ENCODE results near the gene REXO4. TPM values are rescaled to one million over a fixed set of nuclear protein-coding genes. Genes with fewer than 3 reads are reported as not detected.

The REXO4 gene
- total and polyA plus RNA-seq, 4 donors, result 7.4 to 12.1 (median 9.1) TPM

DNA sequence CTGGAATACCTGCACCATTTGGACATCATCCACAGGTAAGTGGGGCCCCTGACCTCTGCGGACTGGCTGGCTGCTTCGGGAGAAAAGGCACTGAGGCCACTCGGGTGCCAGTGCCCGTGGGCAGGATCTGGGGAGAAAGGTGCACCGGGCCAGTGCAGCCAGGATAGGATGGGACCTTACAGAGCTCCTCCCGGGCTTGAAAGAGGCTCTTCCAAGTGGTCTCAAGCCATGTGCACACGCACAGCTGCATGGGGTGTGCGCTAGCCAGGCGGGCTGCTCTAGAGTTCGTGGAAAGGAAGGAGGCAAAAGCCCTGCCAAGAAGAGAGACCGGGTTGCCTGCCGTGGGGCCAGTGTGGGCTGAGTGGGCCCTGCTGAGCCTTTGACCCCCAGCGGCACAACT is 28.2 kb downstream of the REXO4 start:
- Histone ChIP-seq H3K27ac (ENCODE audit: low read depth in 1 of 2, low read length in 2 of 2) (no peak overlapping the region), H3K4me3 (ENCODE audit: low read depth in 1 of 3, low read length in 3 of 3) (no peak overlapping the region), H3K36me3 (ENCODE audit: control insufficient read depth in 4 of 4, insufficient read depth in 3 of 4, low read depth in 1 of 4, low read length in 3 of 4) (no peaks in the 10 kb centered on the region), H3K4me1 (ENCODE audit: control insufficient read depth in 4 of 4, insufficient read depth in 4 of 4, low read length in 3 of 4) (no peaks in the 10 kb centered on the region), H3K27me3 (ENCODE audit: control insufficient read depth in 4 of 4, insufficient read depth in 4 of 4, low read length in 3 of 4) (no peaks in the 10 kb centered on the region), H3K9me3 (ENCODE audit: control insufficient read depth in 4 of 4, low read length in 3 of 4) (no peaks in the 10 kb centered on the region), H3K9ac (ENCODE audit: low read depth in 1 of 2, low read length in 2 of 2) (no peak overlapping the region)
- WGBS, result 90% methylated on average over 13 of the region's 13 CpGs
- no peak for DNase-seq (ENCODE audit: low spot score)
- TF ChIP-seq, protein P1, sequence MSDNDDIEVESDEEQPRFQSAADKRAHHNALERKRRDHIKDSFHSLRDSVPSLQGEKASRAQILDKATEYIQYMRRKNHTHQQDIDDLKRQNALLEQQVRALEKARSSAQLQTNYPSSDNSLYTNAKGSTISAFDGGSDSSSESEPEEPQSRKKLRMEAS (IDR thresholded peaks at IDR 0.05), result no peak
- no peak for TF ChIP-seq YY1 (IDR thresholded peaks at IDR 0.05)
- TF ChIP-seq HNF4A (conservative IDR thresholded peaks at IDR 0.05), result no peak
- TF ChIP-seq FOXA2 (IDR thresholded peaks at IDR 0.05), result no peak
- no peak for TF ChIP-seq JUND (IDR thresholded peaks at IDR 0.05)
- TF ChIP-seq NR2F2 (IDR thresholded peaks at IDR 0.05), result no peak
- TF ChIP-seq TAF1 (conservative IDR thresholded peaks at IDR 0.05), result no peak
- no peak for TF ChIP-seq FOXA1 (IDR thresholded peaks at IDR 0.05)
- TF ChIP-seq HNF4G (IDR thresholded peaks at IDR 0.05), result no peak
- no peak for TF ChIP-seq GABPA (IDR thresholded peaks at IDR 0.05 in 1 of 2, conservative IDR thresholded peaks at IDR 0.05 in 1 of 2)
- TF ChIP-seq RXRA (IDR thresholded peaks at IDR 0.05), result no peak
- TF ChIP-seq, protein P2, sequence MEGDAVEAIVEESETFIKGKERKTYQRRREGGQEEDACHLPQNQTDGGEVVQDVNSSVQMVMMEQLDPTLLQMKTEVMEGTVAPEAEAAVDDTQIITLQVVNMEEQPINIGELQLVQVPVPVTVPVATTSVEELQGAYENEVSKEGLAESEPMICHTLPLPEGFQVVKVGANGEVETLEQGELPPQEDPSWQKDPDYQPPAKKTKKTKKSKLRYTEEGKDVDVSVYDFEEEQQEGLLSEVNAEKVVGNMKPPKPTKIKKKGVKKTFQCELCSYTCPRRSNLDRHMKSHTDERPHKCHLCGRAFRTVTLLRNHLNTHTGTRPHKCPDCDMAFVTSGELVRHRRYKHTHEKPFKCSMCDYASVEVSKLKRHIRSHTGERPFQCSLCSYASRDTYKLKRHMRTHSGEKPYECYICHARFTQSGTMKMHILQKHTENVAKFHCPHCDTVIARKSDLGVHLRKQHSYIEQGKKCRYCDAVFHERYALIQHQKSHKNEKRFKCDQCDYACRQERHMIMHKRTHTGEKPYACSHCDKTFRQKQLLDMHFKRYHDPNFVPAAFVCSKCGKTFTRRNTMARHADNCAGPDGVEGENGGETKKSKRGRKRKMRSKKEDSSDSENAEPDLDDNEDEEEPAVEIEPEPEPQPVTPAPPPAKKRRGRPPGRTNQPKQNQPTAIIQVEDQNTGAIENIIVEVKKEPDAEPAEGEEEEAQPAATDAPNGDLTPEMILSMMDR (IDR thresholded peaks at IDR 0.05; ENCODE audit: low read depth, low read length, missing input control), result no peak
- TF ChIP-seq, protein P3, sequence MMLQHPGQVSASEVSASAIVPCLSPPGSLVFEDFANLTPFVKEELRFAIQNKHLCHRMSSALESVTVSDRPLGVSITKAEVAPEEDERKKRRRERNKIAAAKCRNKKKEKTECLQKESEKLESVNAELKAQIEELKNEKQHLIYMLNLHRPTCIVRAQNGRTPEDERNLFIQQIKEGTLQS (IDR thresholded peaks at IDR 0.05), result no peak
- TF ChIP-seq, protein P4, sequence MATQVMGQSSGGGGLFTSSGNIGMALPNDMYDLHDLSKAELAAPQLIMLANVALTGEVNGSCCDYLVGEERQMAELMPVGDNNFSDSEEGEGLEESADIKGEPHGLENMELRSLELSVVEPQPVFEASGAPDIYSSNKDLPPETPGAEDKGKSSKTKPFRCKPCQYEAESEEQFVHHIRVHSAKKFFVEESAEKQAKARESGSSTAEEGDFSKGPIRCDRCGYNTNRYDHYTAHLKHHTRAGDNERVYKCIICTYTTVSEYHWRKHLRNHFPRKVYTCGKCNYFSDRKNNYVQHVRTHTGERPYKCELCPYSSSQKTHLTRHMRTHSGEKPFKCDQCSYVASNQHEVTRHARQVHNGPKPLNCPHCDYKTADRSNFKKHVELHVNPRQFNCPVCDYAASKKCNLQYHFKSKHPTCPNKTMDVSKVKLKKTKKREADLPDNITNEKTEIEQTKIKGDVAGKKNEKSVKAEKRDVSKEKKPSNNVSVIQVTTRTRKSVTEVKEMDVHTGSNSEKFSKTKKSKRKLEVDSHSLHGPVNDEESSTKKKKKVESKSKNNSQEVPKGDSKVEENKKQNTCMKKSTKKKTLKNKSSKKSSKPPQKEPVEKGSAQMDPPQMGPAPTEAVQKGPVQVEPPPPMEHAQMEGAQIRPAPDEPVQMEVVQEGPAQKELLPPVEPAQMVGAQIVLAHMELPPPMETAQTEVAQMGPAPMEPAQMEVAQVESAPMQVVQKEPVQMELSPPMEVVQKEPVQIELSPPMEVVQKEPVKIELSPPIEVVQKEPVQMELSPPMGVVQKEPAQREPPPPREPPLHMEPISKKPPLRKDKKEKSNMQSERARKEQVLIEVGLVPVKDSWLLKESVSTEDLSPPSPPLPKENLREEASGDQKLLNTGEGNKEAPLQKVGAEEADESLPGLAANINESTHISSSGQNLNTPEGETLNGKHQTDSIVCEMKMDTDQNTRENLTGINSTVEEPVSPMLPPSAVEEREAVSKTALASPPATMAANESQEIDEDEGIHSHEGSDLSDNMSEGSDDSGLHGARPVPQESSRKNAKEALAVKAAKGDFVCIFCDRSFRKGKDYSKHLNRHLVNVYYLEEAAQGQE (IDR thresholded peaks at IDR 0.05), result no peak
- TF ChIP-seq RAD21 (IDR thresholded peaks at IDR 0.05), result no peak
- TF ChIP-seq EGR1 (IDR thresholded peaks at IDR 0.05; ENCODE audit: low read depth in 2 of 2), result no peak

DNA sequence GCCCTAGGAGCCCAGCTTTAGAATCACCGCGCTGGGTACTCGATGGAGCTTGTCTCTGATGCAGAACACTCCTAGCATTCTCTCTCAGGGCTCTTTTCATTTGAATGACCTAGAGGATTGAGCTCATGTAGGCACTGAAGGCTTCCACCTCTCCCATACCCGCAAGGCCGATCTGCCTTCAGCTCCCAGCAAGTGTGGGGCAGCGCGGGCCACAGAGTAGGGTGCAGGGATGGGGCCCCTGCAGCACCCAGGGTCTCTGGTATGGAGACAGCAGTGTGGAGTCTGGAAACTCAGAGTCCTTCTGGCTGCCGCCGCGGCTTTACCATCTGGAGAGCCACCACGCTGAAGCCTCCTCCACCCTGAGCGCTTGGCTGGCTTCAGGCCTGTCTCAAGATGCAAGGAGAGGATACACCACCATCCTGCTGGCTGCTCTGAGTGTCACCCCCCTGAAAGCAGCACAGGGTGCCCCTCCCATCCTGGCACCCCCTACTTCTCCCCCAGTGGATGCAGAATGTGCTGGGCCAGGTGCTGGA is 28.7 kb downstream of the REXO4 start:
- Histone ChIP-seq H3K9ac (ENCODE audit: low read depth in 1 of 2, low read length in 2 of 2) (no peak overlapping the region), H3K9me3 (ENCODE audit: control insufficient read depth in 4 of 4, low read length in 3 of 4) (no peaks in the 10 kb centered on the region), H3K36me3 (ENCODE audit: control insufficient read depth in 4 of 4, insufficient read depth in 3 of 4, low read depth in 1 of 4, low read length in 3 of 4) (no peaks in the 10 kb centered on the region), H3K4me3 (ENCODE audit: low read depth in 1 of 3, low read length in 3 of 3) (no peak overlapping the region), H3K27me3 (ENCODE audit: control insufficient read depth in 4 of 4, insufficient read depth in 4 of 4, low read length in 3 of 4) (no peaks in the 10 kb centered on the region), H3K4me1 (ENCODE audit: control insufficient read depth in 4 of 4, insufficient read depth in 4 of 4, low read length in 3 of 4) (no peaks in the 10 kb centered on the region), H3K27ac (ENCODE audit: low read depth in 1 of 2, low read length in 2 of 2) (no peak overlapping the region)
- WGBS, result 95% methylated on average over 12 of the region's 12 CpGs
- TF ChIP-seq, protein P3 (IDR thresholded peaks at IDR 0.05), result no peak
- TF ChIP-seq, protein P4 (IDR thresholded peaks at IDR 0.05), result no peak
- no peak for TF ChIP-seq EGR1 (IDR thresholded peaks at IDR 0.05; ENCODE audit: low read depth in 2 of 2)
- no peak for TF ChIP-seq RXRA (IDR thresholded peaks at IDR 0.05)
- TF ChIP-seq, protein P1 (IDR thresholded peaks at IDR 0.05), result no peak
- TF ChIP-seq HNF4A (conservative IDR thresholded peaks at IDR 0.05), result no peak
- TF ChIP-seq SP1 (IDR thresholded peaks at IDR 0.05), result no peak
- TF ChIP-seq YY1 (IDR thresholded peaks at IDR 0.05), result no peak
- no peak for TF ChIP-seq FOXA2 (IDR thresholded peaks at IDR 0.05)
- TF ChIP-seq HNF4G (IDR thresholded peaks at IDR 0.05), result no peak
- no peak for TF ChIP-seq JUND (IDR thresholded peaks at IDR 0.05)
- TF ChIP-seq TAF1 (conservative IDR thresholded peaks at IDR 0.05), result no peak
- DNase-seq (ENCODE audit: low spot score), result no peak
